ENCODE results near the gene USP36.
"Not testable (repeated sequence)": the region's sequence is repeated elsewhere in the genome, so short reads cannot be mapped to it uniquely, and the experiment has no call there.

The USP36 gene

GRCh38 chr17:78872486-78872885 lies 31.9 kb upstream of the USP36 start:
- no peak for DNase-seq (ENCODE audit: low spot score)

GRCh38 chr17:78870621-78871020 lies 30.0 kb upstream of the USP36 start:
- no peak for DNase-seq (ENCODE audit: low spot score)

- DNase-seq (ENCODE audit: low spot score) = no peak
Measured at GRCh38 chr17:78868391-78868790, 27.8 kb upstream of the USP36 start.

- not testable (repeated sequence) for DNase-seq (ENCODE audit: low spot score)
Measured at GRCh38 chr17:78867046-78867445, 26.4 kb upstream of the USP36 start.

- DNase-seq (ENCODE audit: low spot score) = peak; percentile 69
Measured at GRCh38 chr17:78865682-78866390, 25.2 kb upstream of the USP36 start.

GRCh38 chr17:78864117-78864516 lies 23.5 kb upstream of the USP36 start:
- no peak for DNase-seq (ENCODE audit: low spot score)

GRCh38 chr17:78862073-78863023 lies 21.7 kb upstream of the USP36 start:
- peak; percentile 75 for DNase-seq (ENCODE audit: low spot score)

GRCh38 chr17:78861229-78861628 lies 20.6 kb upstream of the USP36 start:
- no peak for DNase-seq (ENCODE audit: low spot score)

- no peak for DNase-seq (ENCODE audit: low spot score)
Measured at GRCh38 chr17:78859051-78859450, 18.4 kb upstream of the USP36 start.

GRCh38 chr17:78857266-78857665 lies 16.7 kb upstream of the USP36 start:
- no peak for DNase-seq (ENCODE audit: low spot score)

GRCh38 chr17:78855561-78856165 lies 15.0 kb upstream of the USP36 start:
- DNase-seq (ENCODE audit: low spot score) = no peak

GRCh38 chr17:78854508-78854907 lies 13.9 kb upstream of the USP36 start:
- DNase-seq (ENCODE audit: low spot score) = no peak

GRCh38 chr17:78853926-78854394 lies 13.3 kb upstream of the USP36 start:
- DNase-seq (ENCODE audit: low spot score) = peak; percentile 28

GRCh38 chr17:78852709-78853121 lies 12.1 kb upstream of the USP36 start:
- no peak for DNase-seq (ENCODE audit: low spot score)

- no peak for DNase-seq (ENCODE audit: low spot score)
Measured at GRCh38 chr17:78849026-78849425, 8.4 kb upstream of the USP36 start.

- no peak for DNase-seq (ENCODE audit: low spot score)
Measured at GRCh38 chr17:78847052-78847451, 6.4 kb upstream of the USP36 start.

- DNase-seq (ENCODE audit: low spot score) = no peak
Measured at GRCh38 chr17:78844301-78845005, 3.8 kb upstream of the USP36 start.

- peak; percentile 26 for DNase-seq (ENCODE audit: low spot score)
Measured at GRCh38 chr17:78842881-78843565, 2.4 kb upstream of the USP36 start.

- DNase-seq (ENCODE audit: low spot score) = no peak
Measured at GRCh38 chr17:78840530-78840779, 159 bp downstream of the USP36 start.

GRCh38 chr17:78839762-78840529 lies 668 bp downstream of the USP36 start:
- DNase-seq (ENCODE audit: low spot score) = peak; percentile 17

GRCh38 chr17:78839235-78839761 lies 1.3 kb downstream of the USP36 start:
- no peak for DNase-seq (ENCODE audit: low spot score)
